RWPE2 (cell line): Measurements from ENCODE around the gene SMCO4.

Source experiments
- ATAC-seq: fragments of 200-7000 bp; cut with Tn5 transposase; 3 replicates; pipeline ENCODE4 v1.9.1; 2021; ENCODE audit warnings: low read depth
- DNase-seq: peaks from one replicate; pipeline ENCODE4 v3.0.0-alpha.2; 2020; ENCODE audit warnings: low spot score
- H3K27ac ChIP-seq: fragments of 450-650 bp; 2 replicates; pipeline ENCODE4 v1.5.1; 2017; ENCODE audit warnings: mild to moderate bottlenecking; ENCODE audit not compliant: poor library complexity, severe bottlenecking
- H3K27me3 ChIP-seq: fragments of 250-450 bp; sonication (Bioruptor Pico); 2 replicates; pipeline ENCODE4 v1.5.1; 2021; ENCODE audit warnings: mild to moderate bottlenecking, moderate library complexity; ENCODE audit not compliant: insufficient read depth, poor library complexity, severe bottlenecking
- H3K36me3 ChIP-seq: fragments of 250-450 bp; sonication (Bioruptor Pico); 2 replicates; pipeline ENCODE4 v1.5.1; 2020; ENCODE audit warnings: low read depth, mild to moderate bottlenecking, moderate library complexity
- H3K4me1 ChIP-seq: fragments of 250-450 bp; sonication (Bioruptor Pico); 2 replicates; pipeline ENCODE4 v1.5.1; 2021; ENCODE audit warnings: mild to moderate bottlenecking, moderate library complexity; ENCODE audit not compliant: insufficient read depth, poor library complexity, severe bottlenecking
- H3K4me3 ChIP-seq: fragments of 250-450 bp; sonication (Bioruptor Pico); 2 replicates; pipeline ENCODE4 v1.5.1; 2021; ENCODE audit warnings: mild to moderate bottlenecking, moderate library complexity; ENCODE audit not compliant: severe bottlenecking
- H3K9me3 ChIP-seq: fragments of 250-450 bp; sonication (Bioruptor Pico); 2 replicates; pipeline ENCODE4 v1.5.1; 2021; ENCODE audit warnings: mild to moderate bottlenecking, moderate library complexity; ENCODE audit not compliant: severe bottlenecking
- TF ChIP-seq, protein P1 (sequence below): fragments of 450-650 bp; IDR thresholded peaks from one replicate; pipeline ENCODE4 v1.5.1; 2017; ENCODE audit warnings: mild to moderate bottlenecking, moderate library complexity; ENCODE audit not compliant: poor library complexity, severe bottlenecking

SMCO4 gene

DNA sequence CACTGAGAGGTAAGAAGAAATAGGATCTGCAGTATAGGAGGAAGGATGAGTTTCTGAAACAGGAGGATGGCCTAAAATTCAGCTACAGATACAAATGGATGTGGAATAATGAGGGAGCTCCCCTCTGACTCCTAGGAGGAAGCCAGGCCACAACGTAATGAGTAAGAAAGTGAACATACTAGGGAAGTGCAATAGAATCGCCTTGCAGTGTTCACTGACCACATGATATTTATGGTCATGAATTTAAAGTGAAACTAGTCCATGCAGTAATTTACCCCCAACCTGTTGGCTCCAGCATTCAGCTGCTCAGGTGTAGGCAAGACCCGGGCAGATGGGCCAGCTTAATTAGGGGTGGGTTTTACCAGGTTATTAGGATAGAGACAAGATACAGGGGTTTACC is 110.9 kb downstream of the SMCO4 start:
- Histone ChIP-seq H3K27ac (no peak overlapping the region), H3K9me3 (no peaks in the 10 kb centered on the region), H3K4me3 (no peak overlapping the region), H3K36me3 (no peaks in the 10 kb centered on the region), H3K27me3 (no peaks in the 10 kb centered on the region), H3K4me1 (no peaks in the 10 kb centered on the region)
- ATAC-seq (no peak), DNase-seq (no peak)
- TF ChIP-seq, protein P1, sequence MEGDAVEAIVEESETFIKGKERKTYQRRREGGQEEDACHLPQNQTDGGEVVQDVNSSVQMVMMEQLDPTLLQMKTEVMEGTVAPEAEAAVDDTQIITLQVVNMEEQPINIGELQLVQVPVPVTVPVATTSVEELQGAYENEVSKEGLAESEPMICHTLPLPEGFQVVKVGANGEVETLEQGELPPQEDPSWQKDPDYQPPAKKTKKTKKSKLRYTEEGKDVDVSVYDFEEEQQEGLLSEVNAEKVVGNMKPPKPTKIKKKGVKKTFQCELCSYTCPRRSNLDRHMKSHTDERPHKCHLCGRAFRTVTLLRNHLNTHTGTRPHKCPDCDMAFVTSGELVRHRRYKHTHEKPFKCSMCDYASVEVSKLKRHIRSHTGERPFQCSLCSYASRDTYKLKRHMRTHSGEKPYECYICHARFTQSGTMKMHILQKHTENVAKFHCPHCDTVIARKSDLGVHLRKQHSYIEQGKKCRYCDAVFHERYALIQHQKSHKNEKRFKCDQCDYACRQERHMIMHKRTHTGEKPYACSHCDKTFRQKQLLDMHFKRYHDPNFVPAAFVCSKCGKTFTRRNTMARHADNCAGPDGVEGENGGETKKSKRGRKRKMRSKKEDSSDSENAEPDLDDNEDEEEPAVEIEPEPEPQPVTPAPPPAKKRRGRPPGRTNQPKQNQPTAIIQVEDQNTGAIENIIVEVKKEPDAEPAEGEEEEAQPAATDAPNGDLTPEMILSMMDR: no peak
